NK-92 treated with Interleukin-12 subunit alpha and Interleukin-12 subunit beta, amount 100 ng/mL, for 24 hours (cell line): ENCODE measurements around the gene ERMN.
"Not testable (repeated sequence)": the region's sequence is repeated elsewhere in the genome, so short reads cannot be mapped to it uniquely, and the experiment has no call there.

Experiments used
- DNase-seq: peaks from one replicate; lab custom pipeline; 2025; lab: John Stamatoyannopoulos, UW

Gene ERMN

GRCh38 chr2:157292853-157293252, 32.8 kb downstream of the ERMN start:
- DNase-seq: no peak

GRCh38 chr2:157291018-157291417, 34.6 kb downstream of the ERMN start:
- no peak for DNase-seq

GRCh38 chr2:157290525-157290924, 35.1 kb downstream of the ERMN start:
- DNase-seq: no peak

DNA sequence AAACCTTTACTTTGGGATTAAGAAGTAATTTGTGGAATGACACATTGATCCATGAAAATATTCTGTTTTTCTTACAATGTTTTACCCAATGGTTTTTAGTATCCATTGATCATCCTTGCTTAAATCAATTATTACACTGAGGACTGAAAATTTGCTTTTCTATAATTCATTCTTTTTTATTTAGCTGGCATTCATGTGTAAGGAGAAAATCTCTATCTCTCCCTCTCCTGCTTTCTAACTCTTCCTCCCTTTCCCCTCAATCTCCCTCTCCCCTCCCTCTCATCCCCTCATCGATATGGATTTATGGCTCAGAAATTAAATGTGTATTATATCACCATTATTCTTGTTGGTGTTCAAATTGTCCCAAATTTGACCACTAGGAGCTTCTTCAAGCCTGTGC, 38.5 kb downstream of the ERMN start:
- DNase-seq: no peak

DNA sequence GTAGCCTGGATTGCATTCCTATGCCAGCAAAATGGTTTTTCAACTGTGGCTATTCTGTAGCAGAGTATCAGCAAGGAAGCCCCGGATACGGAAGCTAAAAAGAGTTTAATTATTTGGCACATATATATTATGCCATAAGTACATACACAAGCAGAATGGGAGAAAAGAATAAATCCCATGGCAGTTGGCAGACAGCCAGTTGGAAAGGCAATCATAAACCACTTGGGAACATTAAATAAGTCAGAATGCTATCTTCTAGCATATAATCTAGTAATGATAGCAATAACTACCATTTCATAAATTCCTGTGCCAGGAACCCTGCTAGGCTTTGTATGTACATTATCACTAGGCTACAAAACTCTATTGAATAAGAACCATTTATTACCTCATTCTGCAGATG, 42.2 kb downstream of the ERMN start:
- DNase-seq: no peak

- no peak for DNase-seq
Measured at GRCh38 chr2:157281316-157281715, 44.3 kb downstream of the ERMN start.

- DNase-seq: not testable (repeated sequence)
Measured at GRCh38 chr2:157279311-157279710, 46.3 kb downstream of the ERMN start.

DNA sequence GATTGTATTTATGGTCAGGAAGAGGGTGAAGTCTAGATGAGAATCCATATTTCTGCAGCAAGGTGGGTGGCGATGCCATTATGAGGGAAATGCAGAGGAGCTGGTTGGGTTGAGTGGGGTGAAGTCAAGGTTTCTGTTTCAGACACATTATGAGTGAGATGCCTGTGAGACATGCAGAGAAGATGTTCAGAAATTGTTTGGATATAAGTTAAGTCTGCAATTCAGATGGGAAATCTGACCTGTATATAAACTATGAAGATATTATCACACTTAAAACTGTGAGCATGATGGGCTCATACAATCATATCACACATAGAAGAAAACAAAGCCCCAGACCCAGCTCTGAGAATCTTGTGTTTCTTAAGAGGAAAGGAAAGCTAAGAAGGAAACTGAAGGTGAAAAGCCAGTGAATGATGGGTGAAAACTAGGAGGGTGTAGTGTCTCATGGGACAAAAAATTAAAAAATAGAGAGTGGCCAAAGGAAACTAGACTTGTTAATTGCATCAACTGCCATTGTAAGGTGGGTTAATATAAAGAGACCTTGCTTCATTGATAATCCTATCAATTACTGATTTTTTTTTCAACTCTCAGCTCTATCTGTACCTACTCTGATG, 53.9 kb downstream of the ERMN start:
- DNase-seq: no peak

GRCh38 chr2:157269922-157270321, 55.7 kb downstream of the ERMN start:
- DNase-seq: no peak

DNA sequence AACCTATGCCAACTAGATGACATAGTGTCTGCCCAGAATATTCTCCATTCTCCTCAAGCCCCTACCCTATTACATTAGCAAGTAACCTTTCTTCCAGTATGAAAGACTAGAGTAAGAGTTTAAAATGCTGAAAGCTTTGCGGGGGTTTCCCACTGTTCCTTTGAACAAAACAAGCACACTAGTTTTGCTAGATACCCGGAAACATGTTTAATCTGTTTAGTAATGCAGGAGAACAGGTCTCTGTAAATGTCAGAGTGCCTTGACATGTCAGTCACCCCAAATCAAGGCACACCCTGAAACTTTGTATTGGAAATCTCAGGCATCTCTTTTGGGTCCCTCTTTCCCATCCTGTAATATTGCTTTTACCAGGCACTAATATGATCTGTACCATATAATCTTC, 56.6 kb downstream of the ERMN start:
- no peak for DNase-seq
